ENCODE results near the gene MED29.

The MED29 gene

DNA sequence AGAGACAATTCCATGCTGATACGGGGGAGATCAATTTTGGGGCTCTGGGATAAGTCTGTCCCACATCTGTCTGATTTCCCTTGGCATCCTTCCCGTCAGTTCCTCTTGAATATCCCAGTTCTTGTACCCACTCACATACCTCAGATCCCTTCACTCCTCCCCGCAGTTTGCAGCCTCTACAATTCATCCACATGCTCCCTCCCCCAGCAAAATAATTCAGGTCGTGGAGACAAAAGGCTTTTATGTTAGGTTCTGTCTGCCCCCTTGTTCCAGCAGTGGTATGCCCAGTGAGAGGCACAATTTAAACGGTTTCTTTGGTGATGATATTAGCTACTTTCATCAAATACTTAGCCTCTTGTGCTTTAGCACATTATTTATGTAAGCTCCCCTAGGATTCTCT is 35.0 kb downstream of the MED29 start:
- DNase-seq (ENCODE audit: low read depth in 1 of 2, low spot score in 1 of 2): no peak

DNA sequence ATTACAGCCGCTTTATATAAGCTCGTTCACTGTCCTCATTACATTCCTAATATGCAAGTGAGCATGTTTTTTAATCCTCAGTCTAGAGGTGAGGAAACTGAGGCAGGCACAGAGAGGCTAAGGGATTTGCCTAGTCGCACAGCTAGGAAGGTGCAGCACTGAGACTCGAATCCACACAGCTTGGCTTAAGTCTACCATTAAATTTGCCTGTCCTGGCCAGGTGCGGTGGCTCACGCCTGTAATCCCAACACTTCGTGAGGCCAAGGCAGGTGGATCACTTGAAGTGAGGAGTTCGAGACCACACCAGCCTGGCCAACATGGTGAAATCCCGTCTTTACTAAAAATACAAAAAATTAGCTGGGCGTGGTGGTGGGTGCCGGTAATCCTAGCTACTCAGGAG is 36.5 kb downstream of the MED29 start:
- DNase-seq (ENCODE audit: low read depth in 1 of 2, low spot score in 1 of 2): no peak

DNA sequence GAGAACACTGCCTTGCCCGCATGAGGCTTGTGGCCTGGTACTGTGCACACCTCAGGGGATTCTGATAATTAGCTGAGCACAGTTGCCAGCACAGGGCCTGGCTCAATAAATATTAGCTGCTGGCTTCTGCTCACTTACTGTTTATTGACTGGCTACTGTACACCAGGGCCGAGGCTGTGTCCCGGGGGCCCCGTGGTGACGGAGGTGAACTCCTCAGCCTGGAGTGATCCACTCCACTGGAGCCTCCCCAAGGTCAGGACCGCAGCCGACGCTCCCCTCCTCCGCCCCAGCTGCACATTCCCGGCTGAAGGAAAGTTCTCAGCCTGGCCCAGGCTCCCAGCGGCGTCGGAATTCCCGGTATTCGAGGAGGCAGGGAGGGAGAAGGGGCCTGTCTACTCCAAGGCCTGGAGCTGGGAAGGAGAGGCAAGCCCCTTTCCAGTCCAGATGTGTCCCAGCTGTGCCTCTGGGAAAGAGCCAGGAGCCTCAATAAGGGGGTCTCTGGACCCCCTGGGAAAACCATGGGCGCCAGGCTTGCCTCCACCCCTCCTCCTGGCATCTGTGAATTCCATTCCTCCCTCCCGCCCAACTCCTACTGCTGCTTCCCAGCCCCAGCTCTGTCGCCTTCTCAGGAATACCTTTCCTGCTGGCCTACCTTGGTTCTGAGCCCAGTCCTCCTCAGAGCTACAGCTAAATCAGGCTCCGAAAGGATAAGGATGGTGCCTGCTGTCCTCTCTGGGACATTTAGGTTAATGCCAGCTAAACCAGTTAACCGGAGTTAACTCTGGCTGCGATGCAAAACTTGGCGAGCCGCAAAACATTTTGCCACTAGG is 37.3 kb downstream of the MED29 start:
- no peak for DNase-seq (ENCODE audit: low read depth in 1 of 2, low spot score in 1 of 2)

DNA sequence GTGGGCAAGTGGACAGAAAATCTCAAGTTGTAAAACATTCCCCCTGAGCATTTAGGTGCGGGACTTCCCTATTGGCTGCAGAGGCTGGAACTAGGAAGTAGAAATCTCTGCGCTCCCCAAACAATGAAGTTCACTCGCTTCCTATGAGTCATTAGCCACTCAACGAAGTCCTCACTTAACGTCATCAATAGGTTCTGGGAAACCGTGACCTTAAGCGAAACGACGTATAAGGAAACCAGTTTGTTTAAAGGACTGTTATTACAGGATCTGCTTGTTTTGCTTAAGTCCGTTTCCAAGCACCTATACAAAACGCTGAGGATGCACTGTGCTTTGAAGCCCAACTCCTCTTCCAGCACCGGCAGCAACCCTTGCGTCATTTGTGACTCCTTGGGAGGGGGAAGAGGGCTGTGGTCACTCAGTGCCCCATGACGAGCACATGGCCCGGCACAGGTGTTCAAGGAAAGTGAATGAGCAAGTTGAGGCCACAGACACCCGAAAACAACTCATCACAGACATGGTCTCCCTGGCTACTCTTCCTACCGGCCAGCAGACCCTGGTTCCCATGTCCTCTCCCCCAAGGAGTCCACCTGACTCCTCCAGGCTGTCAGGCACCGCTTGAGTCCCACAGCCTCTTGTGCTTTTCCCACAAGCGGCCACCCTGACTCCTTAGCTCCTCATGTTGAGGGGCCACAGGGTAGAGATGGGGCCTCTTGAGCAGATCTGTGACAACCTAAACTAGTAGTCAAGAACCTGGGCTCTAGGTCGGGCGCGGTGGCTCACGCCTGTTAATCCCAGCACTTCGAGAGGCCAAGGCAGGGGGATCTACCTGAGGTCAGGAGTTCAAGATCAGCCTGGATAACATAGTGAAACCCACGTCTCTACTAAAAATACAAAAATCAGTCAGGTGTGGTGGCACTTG is 39.8 kb downstream of the MED29 start:
- peak in 1 of 2 donors; percentile 47 for DNase-seq (ENCODE audit: low read depth in 1 of 2, low spot score in 1 of 2)

DNA sequence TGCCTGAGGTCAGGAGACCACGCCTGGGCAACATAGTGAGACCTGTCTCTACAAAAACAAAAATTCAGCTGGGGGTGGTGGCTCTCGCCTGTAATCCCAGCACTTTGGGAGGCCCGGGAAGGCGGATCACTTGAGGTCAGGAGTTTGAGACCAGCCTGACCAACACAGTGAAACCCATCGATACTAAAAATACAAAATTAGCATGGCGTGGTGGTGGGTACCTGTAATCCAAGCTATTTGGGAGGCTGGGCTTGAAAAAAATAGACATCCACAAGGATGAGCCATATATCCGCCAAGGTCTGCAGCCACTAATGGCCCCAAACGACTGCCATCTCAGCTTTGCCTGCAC is 41.5 kb downstream of the MED29 start:
- DNase-seq (ENCODE audit: low read depth in 1 of 2, low spot score in 1 of 2): no peak

DNA sequence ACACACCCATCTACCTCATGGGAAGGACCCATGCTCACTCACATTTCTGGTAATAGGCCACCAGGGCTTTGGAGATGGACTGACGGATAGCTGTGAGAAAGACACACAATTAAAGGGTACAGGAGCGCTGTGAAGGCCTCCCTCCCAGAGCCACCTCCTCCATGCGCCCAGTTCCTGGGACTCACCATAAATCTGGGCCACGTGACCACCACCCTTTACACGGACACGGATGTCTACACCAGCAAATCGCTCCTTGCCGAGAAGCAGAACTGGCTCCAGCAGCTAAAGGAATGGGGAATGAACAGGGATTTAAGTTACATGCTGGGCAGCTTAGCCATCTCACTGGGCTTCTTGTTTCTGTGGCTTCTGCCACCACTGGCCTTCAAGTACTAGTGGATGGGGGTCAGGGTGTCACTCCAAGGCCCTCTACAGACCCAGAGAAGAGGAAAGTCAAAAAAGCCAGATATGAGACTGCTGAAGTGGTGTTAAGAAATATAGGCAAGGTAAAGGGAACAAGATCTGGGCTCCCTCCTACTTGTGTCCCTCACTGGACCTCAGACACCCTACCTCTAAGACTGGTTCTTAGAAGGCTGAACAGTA is 42.4 kb downstream of the MED29 start:
- DNase-seq (ENCODE audit: low read depth in 1 of 2, low spot score in 1 of 2): no peak

DNA sequence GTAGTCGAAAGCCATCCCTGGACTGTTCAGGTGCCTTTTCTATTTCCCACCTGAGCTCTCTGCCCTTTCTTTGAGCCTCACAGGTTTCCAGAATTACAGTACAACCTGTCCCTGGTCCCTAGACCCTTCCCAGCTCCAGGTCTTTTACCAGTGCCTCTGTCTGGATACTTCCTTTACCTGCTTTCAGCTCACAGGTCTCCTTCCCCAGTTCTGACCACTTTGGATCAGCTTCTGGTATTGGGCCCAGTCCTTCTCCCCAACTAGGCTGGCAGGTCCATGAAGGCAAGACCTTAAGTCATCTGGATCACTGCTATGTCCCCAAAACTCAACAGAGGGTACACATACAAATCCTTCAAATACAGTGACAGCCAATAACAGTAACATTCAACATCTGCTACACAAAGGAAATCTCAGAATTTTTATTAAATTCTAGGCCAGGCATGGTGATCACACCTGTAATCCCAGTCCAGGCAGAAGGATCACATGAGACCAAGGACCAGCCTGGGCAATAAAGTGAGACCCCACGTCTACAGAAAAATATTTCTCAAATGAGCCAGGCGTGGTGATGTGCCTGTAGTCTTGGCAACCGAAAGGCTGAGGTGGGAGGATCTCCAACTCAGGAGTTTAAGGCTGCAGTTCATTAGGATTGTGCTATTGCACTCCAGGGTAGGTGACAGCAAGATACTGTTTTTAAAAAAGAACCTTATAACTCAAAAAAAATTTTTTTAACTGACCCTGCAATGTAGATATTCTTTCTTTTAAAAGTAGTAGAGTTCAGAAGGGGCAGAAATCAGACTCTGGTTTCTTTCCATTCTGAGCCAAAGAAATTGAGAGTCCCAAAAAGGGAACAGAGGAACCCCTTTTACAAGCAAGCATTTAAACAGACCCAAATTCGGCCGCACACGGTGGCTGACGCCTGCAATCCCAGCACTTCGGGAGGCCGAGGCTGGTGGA is 43.2 kb downstream of the MED29 start:
- no peak for DNase-seq (ENCODE audit: low read depth in 1 of 2, low spot score in 1 of 2)

DNA sequence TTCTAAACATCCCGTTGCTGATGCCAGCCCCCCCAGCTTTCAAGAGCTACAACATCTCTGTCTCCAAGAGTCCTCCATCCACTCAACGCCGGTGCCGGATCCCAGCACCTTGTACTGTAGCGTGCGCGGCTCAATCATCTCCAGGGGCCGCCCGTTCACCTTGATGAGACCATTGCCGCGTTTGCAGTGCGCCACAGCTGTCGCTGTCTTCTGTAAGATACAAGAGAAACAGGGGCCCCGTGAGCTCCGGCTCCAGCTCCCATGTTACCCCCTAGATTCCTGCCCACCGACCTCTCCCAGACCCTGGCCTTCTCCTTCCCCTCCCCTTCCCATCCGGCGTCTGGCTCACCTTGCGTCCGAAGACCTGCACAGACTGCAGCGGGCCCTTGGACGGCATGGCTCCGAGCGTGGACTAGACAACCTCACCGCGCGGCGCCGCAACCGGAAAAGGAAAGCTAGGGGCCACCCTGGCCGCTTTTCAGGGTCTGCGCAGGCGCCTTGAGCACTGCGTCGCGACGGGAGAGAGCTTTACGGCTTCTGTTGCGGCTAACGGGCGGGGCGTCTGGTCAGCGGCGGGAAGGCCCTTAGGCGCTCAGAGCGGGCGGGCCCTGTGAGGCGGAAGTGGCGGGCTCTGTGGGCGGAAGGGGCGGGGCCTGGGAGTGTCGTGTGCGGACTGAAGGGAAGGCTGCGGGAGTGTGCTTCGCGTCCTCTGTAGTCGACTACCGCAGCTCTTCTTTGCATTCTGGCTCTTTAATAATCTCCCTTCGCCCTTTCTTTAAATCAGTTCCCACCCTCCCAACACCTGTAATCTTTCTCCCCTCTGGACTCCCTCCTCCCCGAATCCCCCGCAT is 44.5 kb downstream of the MED29 start, which contains the start of gene RPS16:
Gene RPS16 (minus strand): TSS at position 451 of the 851 bp plus-strand sequence. CDS start 54 bp downstream, at position 397.
- peak; percentile 99 for DNase-seq (ENCODE audit: low read depth in 1 of 2, low spot score in 1 of 2)

DNA sequence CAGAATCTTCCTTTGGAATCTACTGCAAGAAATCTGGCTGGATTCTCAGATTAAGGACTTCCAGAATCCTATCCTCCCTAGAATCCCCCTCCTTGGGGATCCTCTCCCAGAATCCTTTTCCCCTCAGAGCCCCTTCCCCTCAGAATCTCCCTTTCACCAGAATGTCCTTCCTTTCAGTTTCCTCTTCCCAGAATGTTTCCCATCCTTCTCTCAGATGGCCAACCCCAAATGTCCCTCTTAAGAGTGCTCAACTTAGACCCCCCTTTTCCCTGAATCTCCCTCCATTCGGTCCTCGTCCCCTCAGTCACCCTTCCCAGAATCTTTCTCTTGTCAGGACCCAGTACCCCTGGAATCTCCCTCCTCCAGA is 45.2 kb downstream of the MED29 start:
- DNase-seq (ENCODE audit: low read depth in 1 of 2, low spot score in 1 of 2): no peak

DNA sequence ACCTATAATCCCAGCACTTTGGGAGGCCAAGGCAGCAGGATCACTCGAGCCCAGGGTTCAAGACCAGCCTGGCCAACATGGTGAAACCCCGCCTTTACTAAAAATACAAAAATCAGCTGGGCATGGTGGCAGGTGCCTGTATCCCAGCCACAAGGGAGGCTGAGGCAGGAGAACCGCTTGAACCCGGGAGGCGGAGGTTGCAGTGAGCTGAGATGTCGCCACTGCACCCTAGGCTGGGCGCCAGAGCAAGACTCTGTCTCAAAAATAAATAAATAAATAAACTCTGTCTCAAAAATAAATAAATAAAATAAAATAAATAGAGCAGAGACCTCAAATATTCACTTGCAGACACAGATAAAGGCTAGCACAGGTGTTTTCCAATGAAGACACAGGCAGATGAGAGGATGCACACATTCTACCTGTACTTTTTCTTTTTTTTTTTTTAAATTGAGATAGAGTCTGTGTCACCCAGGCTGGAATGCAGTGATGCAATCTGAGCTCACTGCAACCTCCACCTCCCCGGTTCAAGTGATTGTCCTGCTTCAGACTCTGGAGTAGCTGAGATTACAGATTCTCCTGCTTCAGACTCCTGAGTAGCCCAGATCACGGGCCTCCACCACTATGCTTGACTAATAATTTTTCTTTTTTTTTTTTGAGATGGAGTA is 47.2 kb downstream of the MED29 start:
- DNase-seq (ENCODE audit: low read depth in 1 of 2, low spot score in 1 of 2): no peak

DNA sequence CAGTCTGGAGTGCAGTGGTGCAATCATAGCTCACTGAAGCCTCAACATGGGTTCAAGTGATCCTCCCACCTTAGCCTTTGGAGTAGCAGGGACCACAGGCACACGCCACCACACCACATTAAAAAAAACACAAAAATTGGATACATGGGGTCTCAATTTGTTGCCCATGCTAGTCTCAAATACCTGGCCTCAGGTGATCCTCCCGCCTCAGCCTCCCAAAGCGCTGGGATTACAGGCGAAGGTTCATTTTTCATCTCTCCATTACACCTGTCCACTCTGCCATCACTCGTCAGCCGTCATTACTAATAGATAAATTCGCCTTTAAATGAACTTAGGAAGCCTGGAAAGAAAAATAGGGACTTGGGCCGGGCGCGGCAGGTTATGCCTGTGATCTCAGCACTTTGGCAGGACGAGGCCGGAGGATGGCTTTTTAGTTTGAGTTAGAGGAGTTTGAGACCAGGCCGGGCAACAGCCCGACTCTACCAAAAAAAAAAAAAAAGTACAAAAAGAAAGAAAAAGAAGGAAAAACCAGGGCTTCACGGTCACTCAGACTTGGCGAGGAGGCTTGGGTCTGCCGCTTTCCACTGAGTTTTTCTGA is 53.5 kb downstream of the MED29 start:
- no peak for DNase-seq (ENCODE audit: low read depth in 1 of 2, low spot score in 1 of 2)

DNA sequence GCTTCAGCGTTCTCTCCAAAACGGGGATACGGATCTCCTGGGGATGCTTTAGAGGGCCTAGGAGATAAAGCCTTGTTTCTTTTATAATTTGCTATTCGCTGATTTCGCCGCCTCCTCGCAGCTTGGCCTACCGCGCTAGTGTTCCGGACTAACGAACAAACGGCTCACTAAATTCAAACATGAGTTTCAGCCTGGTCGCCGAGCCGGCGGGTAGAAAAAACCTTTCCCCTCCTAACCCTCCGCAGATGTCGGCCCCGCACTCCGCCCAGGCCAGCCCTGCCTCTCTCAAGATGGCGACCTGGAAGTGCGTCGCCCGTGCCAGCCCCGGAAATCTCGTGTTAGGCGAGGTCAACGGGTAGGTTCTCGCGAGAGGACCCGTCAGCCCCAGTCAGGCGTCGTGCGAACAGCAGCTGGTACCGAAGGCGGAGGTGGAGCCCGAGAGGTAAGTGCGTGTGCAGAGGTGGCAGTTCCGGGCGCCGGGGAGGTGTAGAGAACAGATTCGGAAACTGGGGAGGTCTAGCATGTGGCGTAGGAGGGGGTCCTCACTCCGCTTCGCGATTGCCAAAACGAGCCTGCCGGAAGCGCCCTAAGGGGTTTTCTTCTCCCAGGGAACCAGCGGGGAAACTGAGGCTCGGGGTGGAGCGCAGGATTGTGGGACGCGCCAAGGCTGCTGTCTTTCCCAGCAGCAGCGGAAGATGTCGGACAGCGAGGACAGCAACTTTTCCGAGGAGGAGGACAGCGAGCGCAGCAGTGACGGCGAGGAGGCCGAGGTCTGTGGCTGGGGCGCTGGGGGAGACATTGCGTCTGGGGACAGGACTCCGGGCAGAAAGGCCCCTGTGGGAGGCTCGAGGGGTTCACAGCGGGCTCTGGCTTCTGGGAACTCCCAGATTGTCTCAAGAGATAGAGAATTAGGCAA is 54.3 kb downstream of the MED29 start, which contains the start of gene SUPT5H:
Gene SUPT5H (plus strand): TSS at position 387 of the 916 bp plus-strand sequence. CDS start 309 bp downstream, at position 696.
- peak; percentile 91 to 94 for DNase-seq (ENCODE audit: low read depth in 1 of 2, low spot score in 1 of 2)

DNA sequence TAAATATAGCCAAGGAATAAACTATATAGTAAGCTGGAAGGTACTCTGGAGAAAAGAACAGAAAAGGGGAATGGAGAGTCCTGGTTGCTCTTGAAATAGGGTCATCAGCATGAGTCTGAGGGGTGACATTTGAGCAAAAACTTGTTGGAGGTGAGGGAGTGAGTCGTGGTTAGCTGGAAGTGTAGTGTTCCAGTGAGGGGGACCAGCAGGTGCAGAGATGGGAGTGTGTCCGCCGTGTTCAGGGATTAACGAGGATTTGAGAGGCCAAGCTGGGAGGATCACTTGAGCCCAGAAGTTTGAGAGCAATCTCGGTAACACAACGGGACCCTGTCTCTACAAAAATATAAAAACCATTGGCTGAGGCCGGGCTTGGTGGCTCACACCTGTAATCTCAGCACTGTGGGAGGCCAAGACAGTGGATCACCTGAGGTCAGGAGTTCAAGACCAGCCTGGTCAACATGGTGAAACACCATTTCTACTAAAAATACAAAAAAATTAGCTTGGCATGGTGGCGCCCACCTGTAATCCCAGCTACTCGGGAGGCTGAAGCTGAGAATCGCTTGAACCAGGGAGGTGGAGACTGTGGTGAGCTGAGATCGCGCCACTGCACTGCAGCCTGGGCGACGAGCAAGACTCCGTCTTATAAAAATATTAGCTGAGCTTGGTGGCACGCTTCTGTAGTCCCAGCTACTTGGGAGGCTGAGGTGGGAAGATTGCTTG is 55.3 kb downstream of the MED29 start:
- DNase-seq (ENCODE audit: low read depth in 1 of 2, low spot score in 1 of 2): no peak

DNA sequence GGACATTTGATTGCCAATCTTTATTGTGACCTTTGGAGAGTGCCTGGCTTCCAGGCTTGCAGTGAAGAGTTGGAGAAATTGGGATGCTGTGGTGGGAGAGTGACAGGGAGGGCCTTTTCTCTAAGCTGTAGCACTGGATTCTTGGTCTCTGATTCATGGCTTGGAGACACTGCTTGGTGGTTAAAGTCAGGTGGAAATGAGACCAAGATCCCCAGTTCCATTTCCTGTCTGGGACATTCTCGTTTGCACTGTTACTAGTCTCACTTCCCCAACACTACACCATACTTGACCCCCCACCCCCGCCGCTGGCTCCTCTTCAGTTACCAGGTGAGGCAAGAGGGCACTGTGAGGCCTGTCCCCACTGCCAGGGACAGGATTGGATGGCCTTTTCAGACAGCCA is 57.1 kb downstream of the MED29 start:
- no peak for DNase-seq (ENCODE audit: low read depth in 1 of 2, low spot score in 1 of 2)

DNA sequence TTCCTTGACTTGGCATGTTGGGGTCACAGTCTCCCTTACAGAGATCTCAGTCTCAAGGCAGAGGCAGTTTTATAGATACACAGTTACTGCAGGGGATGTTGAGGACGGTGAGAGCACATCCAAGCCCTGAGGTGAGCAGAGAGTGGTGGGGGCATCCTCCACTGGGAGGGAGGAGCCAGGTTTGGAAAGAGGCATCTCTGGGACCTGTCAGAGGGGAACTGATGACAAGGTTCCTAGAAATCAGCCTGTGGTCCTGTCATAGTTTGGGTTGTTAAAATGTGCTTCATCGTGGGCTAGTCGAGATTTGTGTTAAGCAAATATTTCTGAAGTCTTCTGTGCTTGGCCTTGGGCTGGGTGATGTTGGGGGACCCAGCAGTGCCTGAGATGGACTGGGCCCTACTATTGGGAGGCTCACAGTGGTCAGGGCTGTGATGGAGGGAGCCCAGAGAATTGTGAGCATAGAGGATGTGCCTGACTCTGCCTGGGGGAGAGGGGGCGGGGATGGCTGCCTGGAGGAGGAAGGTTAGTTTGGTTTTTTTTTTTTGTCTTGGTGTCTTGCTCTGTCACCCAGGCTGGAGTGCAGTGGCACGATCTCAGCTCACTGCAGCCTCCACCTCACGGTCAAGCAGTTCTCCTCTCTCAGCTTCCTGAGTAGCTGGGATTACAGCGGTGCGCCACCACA is 58.1 kb downstream of the MED29 start:
- no peak for DNase-seq (ENCODE audit: low read depth in 1 of 2, low spot score in 1 of 2)

Measured in stimulated activated CD4-positive, alpha-beta T cell treated with anti-CD3 and anti-CD28 coated beads, Interleukin-15, amount 100 ng/mL, for 1 hour (primary cell).